Stimulated activated CD8-positive, alpha-beta memory T cell treated with anti-CD3 and anti-CD28 coated beads, Interleukin-2, amount 100 ng/mL, for 48 hours (primary cell): Measurements from ENCODE around the gene MATCAP1.

Experiments
- DNase-seq, 2 donors: peaks; one replicate each; pipeline ENCODE4 v3.0.0-alpha.2; 2020; ENCODE audit warnings: low read depth in 2 of 2

The MATCAP1 gene

GRCh38 chr16:67191411-67191994, 7.7 kb upstream of the MATCAP1 start:
- DNase-seq, result no peak

GRCh38 chr16:67190448-67191399, 7.0 kb upstream of the MATCAP1 start:
- no peak for DNase-seq

- DNase-seq, result no peak
These were observed 6.3 kb upstream of the MATCAP1 start, which contains the start of gene EXOC3L1 for GRCh38 chr16:67190041-67190440. Gene EXOC3L1, minus strand, starts transcription at chr16:67190136. Its CDS starts 460 bp downstream, at chr16:67189676.

DNA sequence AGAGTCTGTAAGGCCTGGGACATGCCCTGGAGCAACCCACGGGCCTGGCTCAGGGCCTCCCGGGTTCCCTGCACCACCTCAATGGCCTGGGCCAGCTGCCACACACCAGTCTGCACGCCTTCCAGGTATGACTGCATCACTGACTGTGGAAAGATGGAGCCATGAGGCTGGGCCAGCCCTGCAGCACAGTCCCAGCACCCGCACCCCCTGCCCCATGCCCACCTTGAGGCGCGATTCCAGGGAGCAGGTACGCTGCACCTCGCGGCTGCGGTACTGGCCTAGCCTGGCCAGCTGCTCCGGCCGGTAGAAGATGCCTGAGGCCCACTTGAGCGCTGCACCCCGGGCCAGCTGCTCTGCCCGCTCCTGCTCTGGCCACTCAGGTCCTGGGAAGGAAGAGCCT, 5.0 kb upstream of the MATCAP1 start:
- no peak for DNase-seq

DNA sequence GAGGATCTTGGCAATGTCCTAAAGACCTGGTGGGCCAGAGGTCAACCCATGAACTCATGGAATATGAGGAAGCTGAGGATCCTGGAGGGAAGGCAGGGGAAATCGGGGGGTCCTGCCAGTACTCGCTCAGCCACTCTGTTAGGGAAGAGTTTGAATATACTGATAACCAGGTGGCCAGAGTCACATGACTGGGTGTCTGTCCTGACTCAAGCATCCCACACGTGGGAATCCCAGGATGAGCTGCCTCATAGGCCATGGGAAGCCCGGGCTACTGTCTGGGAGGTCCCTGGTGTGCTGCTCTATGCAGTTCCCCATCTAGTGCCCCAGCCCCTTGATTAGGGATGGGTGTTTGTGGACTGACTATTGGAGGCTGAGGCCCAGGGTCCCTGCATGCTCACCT, 4.6 kb upstream of the MATCAP1 start:
- no peak for DNase-seq

GRCh38 chr16:67187175-67187890, 3.6 kb upstream of the MATCAP1 start:
- no peak for DNase-seq

GRCh38 chr16:67186550-67186950, 2.8 kb upstream of the MATCAP1 start:
- DNase-seq, result no peak

- no peak for DNase-seq
These were observed 1.9 kb upstream of the MATCAP1 start for GRCh38 chr16:67185651-67186134.

DNA sequence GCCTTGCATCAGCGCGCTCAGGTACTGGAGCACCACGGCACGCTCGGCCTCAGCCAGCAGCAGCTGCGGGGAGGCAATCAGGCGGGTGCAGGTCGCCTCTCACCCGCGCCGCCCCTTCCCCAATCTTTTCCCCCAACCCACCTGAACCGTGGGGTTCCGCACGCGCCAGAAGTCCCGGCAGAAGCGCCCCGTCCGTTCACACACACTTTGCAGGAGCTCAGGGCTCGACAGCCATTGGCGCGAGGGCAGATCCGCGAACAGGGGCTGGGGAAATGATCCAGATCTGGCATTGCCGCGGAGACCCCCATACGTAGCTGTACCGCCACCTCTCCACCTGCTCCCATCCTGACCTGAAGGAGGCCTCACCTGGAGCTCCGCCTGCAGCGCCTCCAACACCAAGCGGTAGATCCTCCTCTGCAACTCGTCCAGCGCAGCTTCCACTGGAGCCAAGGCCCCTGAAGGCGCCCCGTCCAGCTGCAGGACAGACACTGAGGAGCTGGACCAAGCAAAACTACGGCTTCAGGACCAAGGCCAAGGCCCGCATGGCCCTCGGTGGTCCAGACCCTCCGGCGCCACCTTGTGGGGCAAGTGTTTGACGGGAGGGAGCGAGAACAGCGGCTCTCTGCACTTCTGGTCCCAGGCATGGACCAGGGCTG, 1.4 kb upstream of the MATCAP1 start:
- DNase-seq, result peak; percentile 80 to 83

GRCh38 chr16:67184453-67184994, 761 bp upstream of the MATCAP1 start:
- no peak for DNase-seq

DNA sequence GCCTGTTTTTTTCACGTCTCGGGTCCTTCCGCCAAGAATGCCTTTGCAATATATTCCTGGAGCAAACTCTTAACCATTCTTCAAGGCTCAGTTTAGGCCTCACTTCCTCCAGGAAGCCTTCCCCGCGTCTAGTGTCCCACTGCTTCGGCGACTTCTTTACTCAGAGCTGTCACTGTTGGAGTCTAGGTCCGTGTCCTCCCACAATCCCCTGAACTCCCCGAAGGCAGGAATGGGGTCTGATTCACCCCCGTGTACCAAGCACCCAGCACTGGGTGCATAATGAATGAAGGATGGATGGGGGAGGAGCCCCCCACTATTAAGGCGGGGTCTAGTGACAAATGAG, 508 bp downstream of the MATCAP1 start:
- DNase-seq, result no peak

DNA sequence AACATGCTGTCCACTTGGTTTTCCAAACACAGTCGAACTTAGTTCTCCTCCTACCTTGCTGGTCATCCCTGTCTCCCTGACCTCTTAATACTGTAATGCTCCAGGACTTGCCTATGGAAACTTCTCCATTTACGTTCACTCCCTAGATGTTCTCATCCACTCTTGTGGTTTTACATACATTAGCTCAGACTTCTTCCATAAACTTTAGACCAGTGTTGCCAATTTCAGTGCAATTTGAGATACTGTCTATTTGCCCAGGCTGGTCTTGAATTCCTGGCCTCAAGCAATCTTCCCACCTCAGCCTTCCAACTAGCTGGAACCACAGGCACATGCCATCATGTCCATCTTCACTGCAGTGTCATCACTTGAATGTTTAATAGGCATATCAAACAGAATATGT, 1.5 kb downstream of the MATCAP1 start:
- DNase-seq, result no peak

- no peak for DNase-seq
These were observed 2.4 kb downstream of the MATCAP1 start for GRCh38 chr16:67181346-67181745.

GRCh38 chr16:67180166-67180565, 3.6 kb downstream of the MATCAP1 start:
- no peak for DNase-seq

DNA sequence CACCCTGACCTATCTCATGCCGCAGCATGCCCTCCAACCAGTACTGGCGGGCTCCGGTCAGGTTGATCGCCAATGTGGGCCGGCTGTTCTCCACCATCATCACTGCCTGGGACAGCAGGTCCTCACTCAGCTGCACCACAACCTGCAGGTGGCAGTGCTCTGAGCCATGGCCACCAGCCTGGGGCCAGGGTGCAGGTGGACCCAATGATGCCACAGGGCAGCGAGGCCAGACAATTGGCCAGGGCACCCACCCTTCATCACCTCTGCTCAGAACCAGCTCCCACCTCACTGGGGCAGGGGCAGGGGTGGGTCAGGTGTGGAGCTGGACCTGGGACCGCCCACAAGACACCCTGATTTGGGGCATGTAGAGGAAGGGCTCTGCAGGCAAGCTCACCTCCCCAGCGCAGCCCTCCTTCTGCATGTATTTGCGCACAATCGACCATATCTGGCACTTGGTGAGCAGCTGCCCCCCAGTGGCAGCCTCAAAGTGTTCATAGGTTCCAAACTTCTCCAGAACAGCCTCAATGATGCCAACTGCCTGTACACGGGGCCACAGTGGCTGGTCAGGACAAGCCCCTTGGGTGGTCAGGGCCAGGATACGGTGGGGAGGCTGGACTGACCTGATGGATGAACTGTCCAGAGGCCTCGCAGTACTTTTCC, 4.2 kb downstream of the MATCAP1 start:
- no peak for DNase-seq

- DNase-seq, result no peak
These were observed 5.7 kb downstream of the MATCAP1 start for GRCh38 chr16:67177743-67178699.

DNA sequence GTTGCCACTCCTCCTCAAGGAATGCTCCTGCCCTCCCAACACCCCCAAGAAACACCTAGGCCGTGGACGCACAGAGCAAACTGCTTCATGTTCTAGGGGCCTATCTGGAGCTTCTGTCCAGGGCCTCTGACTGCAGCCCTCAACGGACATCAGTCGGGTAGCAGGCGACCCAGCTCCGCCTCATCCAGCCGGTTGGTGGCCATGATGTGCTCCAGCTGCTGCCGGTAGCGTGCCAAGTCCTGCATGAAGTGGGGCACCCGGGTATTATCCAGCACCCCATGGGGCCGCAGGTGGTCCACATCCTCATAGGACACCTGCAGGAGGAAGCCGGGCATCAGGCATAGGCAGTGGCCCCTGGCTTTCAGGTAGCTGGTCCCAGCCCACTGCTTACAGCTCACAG, 7.1 kb downstream of the MATCAP1 start:
- no peak for DNase-seq

GRCh38 chr16:67174706-67175231, 9.0 kb downstream of the MATCAP1 start:
- no peak for DNase-seq
